HepG2 (cell line): ENCODE measurements around the gene HSP90AB1. TPM values are rescaled to one million over a fixed set of nuclear protein-coding genes. Genes with fewer than 3 reads are reported as not detected.

Experiments
- GATAD2A ChIP-seq: IDR thresholded peaks from 2 replicates; pipeline ENCODE4 v1.6.1; 2016
- MIER2 ChIP-seq: IDR thresholded peaks from 2 replicates; pipeline ENCODE4 v1.6.1; 2016; ENCODE audit warnings: missing biosample characterization, missing genetic modification reagents
- MTF2 ChIP-seq: sonication (generic); formaldehyde crosslinking; IDR thresholded peaks from 2 replicates; pipeline ENCODE4 v1.5.0; 2020; ENCODE audit warnings: missing genetic modification reagents, borderline replicate concordance
- NR2F2 ChIP-seq: IDR thresholded peaks from 2 replicates; pipeline ENCODE4 v1.6.1; 2012; ENCODE audit warnings: low read depth, inconsistent platforms, borderline replicate concordance
- RAD21 ChIP-seq: fragments of 450-650 bp; formaldehyde crosslinking; IDR thresholded peaks from 2 replicates; pipeline ENCODE4 v1.5.0; 2020; ENCODE audit warnings: mild to moderate bottlenecking
- RARA ChIP-seq: IDR thresholded peaks from 2 replicates; pipeline ENCODE4 v1.6.1; 2016; ENCODE audit warnings: missing genetic modification reagents, missing compliant biosample characterization
- SRSF4 ChIP-seq: fragments of 200-400 bp; formaldehyde crosslinking; IDR thresholded peaks from one replicate; pipeline ENCODE4 v1.6.1; 2018; ENCODE audit warnings: mild to moderate bottlenecking, low read depth, low read length, moderate library complexity; ENCODE audit not compliant: poor library complexity, severe bottlenecking
- ZFX ChIP-seq: sonication (generic); formaldehyde crosslinking; IDR thresholded peaks from 2 replicates; pipeline ENCODE4 v1.4.0; 2020; ENCODE audit warnings: mild to moderate bottlenecking, low read depth, missing genetic modification reagents, moderate library complexity
- ZNF24 ChIP-seq: fragments of 450-650 bp; IDR thresholded peaks from 2 replicates; pipeline ENCODE4 v1.6.1; 2017; ENCODE audit warnings: antibody characterized with exemption, mild to moderate bottlenecking
- ZNF614 ChIP-seq: IDR thresholded peaks from 2 replicates; pipeline ENCODE4 v1.6.1; 2018; ENCODE audit warnings: missing biosample characterization, missing genetic modification reagents, inconsistent platforms, borderline replicate concordance
- polyA plus RNA-seq, 8 experiments: library from polyadenylated mRNA; depleted of rRNA in 3 of 8; stranded (reverse) in 7 of 8; unstranded in 1 of 8; fragments of >200 nt; fragmentation: Illumina TruSeq in 4 of 8; extraction: Trizol in 4 of 8; gene quantifications; 2 replicates each; pipeline versions ENCODE4 v1.2.1 to v1.2.3, GENCODE V29; 2011 to 2016; ENCODE audit warnings: low read depth in 4 of 8, missing spikeins in 1 of 8, mixed read lengths in 1 of 8; ENCODE audit not compliant: insufficient read depth in 1 of 8
- total RNA-seq, 5 experiments: library from RNA; depleted of rRNA; stranded (reverse); fragments of >200 nt; fragmentation: Illumina TruSeq; extraction: Trizol; gene quantifications; 2 replicates each; pipeline ENCODE4 v1.2.3, GENCODE V29; 2016; ENCODE audit warnings: low read depth in 1 of 5
- TF ChIP-seq, protein P1 (sequence below): sonication (generic); formaldehyde crosslinking; IDR thresholded peaks from 2 replicates; pipeline ENCODE4 v1.4.0; 2020; ENCODE audit warnings: missing genetic modification reagents, borderline replicate concordance
- TF ChIP-seq, protein P2 (sequence below): sonication (generic); formaldehyde crosslinking; IDR thresholded peaks from 2 replicates; pipeline ENCODE4 v1.5.0; 2020; ENCODE audit warnings: mild to moderate bottlenecking, missing genetic modification reagents, moderate library complexity
- TF ChIP-seq, protein P3 (sequence below): sonication (generic); formaldehyde crosslinking; IDR thresholded peaks from 2 replicates; pipeline ENCODE4 v1.5.1; 2020; ENCODE audit warnings: missing genetic modification reagents, mild to moderate bottlenecking, borderline replicate concordance
- TF ChIP-seq, protein P4 (sequence below): sonication (generic); formaldehyde crosslinking; IDR thresholded peaks from 2 replicates; pipeline ENCODE4 v1.4.0; 2020; ENCODE audit warnings: missing genetic modification reagents
- TF ChIP-seq, protein P5 (sequence below): sonication (generic); formaldehyde crosslinking; IDR thresholded peaks from 2 replicates; pipeline ENCODE4 v1.4.0; 2020; ENCODE audit warnings: missing genetic modification reagents
- TF ChIP-seq, protein P6 (sequence below): IDR thresholded peaks from 2 replicates; pipeline ENCODE4 v1.6.1; 2018; ENCODE audit warnings: missing genetic modification reagents

The HSP90AB1 gene
- total and polyA plus RNA-seq, 2 of the 13 experiments (the other 11 are each of a cell fraction or from before 2014, with no cell fraction given): 1,325 to 1,472 TPM

DNA sequence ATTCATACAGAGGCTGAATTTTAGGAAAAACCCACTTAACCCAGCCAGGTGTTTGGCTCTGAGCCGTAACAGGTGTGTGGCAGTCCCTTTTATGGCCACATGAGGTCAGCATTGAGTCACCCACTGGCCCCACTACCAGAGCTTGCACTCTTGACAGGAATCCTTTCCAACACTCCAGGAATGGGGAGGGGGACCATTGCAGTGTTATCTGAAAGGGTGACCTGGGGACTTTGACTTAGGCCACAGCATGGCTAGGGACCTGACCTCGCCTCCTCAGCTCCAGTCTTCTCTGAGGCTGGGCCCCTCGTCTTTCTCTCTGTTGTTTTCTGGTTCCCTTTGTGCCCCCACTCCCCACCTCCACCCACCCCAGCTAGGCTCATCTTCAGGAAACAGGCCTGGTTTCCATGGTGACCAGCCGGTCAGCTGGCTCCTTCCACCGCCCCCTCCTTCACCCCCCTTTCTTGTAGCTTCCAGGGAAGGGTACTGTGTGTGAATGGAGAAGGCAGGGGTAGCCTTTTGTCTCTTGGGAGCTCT is 21.3 kb downstream of the HSP90AB1 start (continued):
- TF ChIP-seq, protein P1, sequence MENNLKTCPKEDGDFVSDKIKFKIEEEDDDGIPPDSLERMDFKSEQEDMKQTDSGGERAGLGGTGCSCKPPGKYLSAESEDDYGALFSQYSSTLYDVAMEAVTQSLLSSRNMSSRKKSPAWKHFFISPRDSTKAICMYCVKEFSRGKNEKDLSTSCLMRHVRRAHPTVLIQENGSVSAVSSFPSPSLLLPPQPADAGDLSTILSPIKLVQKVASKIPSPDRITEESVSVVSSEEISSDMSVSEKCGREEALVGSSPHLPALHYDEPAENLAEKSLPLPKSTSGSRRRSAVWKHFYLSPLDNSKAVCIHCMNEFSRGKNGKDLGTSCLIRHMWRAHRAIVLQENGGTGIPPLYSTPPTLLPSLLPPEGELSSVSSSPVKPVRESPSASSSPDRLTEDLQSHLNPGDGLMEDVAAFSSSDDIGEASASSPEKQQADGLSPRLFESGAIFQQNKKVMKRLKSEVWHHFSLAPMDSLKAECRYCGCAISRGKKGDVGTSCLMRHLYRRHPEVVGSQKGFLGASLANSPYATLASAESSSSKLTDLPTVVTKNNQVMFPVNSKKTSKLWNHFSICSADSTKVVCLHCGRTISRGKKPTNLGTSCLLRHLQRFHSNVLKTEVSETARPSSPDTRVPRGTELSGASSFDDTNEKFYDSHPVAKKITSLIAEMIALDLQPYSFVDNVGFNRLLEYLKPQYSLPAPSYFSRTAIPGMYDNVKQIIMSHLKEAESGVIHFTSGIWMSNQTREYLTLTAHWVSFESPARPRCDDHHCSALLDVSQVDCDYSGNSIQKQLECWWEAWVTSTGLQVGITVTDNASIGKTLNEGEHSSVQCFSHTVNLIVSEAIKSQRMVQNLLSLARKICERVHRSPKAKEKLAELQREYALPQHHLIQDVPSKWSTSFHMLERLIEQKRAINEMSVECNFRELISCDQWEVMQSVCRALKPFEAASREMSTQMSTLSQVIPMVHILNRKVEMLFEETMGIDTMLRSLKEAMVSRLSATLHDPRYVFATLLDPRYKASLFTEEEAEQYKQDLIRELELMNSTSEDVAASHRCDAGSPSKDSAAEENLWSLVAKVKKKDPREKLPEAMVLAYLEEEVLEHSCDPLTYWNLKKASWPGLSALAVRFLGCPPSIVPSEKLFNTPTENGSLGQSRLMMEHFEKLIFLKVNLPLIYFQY (CRISPR knock-in tag): 0 out of 2 replicates have a peak, but pooled peaks have one; percentile 46
- TF ChIP-seq RARA (CRISPR knock-in tag) (0 out of 2 replicates have a peak, but pooled peaks have one; percentile 7), GATAD2A (CRISPR knock-in tag) (peak; percentile 33; the same call in 1 of the 2 replicates), ZNF614 (peak; percentile 53; the same call in 1 of the 2 replicates), MIER2 (CRISPR knock-in tag) (peak; percentile 35; the same call in 1 of the 2 replicates), MTF2 (CRISPR knock-in tag) (0 out of 2 replicates have a peak, but pooled peaks have one; percentile 39), NR2F2 (no peak), ZNF24 (peak; percentile 33; the same call in 1 of the 2 replicates), ZFX (CRISPR knock-in tag) (peak; percentile 15; the same call in 1 of the 2 replicates), RAD21 (CRISPR knock-in tag) (peak; percentile 90), SRSF4 (no peak)
- TF ChIP-seq, protein P2, sequence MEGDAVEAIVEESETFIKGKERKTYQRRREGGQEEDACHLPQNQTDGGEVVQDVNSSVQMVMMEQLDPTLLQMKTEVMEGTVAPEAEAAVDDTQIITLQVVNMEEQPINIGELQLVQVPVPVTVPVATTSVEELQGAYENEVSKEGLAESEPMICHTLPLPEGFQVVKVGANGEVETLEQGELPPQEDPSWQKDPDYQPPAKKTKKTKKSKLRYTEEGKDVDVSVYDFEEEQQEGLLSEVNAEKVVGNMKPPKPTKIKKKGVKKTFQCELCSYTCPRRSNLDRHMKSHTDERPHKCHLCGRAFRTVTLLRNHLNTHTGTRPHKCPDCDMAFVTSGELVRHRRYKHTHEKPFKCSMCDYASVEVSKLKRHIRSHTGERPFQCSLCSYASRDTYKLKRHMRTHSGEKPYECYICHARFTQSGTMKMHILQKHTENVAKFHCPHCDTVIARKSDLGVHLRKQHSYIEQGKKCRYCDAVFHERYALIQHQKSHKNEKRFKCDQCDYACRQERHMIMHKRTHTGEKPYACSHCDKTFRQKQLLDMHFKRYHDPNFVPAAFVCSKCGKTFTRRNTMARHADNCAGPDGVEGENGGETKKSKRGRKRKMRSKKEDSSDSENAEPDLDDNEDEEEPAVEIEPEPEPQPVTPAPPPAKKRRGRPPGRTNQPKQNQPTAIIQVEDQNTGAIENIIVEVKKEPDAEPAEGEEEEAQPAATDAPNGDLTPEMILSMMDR (CRISPR knock-in tag): peak; percentile 96
- TF ChIP-seq, protein P3, sequence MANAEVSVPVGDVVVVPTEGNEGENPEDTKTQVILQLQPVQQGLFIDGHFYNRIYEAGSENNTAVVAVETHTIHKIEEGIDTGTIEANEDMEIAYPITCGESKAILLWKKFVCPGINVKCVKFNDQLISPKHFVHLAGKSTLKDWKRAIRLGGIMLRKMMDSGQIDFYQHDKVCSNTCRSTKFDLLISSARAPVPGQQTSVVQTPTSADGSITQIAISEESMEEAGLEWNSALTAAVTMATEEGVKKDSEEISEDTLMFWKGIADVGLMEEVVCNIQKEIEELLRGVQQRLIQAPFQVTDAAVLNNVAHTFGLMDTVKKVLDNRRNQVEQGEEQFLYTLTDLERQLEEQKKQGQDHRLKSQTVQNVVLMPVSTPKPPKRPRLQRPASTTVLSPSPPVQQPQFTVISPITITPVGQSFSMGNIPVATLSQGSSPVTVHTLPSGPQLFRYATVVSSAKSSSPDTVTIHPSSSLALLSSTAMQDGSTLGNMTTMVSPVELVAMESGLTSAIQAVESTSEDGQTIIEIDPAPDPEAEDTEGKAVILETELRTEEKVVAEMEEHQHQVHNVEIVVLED (CRISPR knock-in tag): no peak
- TF ChIP-seq, protein P4, sequence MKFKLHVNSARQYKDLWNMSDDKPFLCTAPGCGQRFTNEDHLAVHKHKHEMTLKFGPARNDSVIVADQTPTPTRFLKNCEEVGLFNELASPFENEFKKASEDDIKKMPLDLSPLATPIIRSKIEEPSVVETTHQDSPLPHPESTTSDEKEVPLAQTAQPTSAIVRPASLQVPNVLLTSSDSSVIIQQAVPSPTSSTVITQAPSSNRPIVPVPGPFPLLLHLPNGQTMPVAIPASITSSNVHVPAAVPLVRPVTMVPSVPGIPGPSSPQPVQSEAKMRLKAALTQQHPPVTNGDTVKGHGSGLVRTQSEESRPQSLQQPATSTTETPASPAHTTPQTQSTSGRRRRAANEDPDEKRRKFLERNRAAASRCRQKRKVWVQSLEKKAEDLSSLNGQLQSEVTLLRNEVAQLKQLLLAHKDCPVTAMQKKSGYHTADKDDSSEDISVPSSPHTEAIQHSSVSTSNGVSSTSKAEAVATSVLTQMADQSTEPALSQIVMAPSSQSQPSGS (CRISPR knock-in tag): peak; percentile 45; the same call in 1 of the 2 replicates
- TF ChIP-seq, protein P5, sequence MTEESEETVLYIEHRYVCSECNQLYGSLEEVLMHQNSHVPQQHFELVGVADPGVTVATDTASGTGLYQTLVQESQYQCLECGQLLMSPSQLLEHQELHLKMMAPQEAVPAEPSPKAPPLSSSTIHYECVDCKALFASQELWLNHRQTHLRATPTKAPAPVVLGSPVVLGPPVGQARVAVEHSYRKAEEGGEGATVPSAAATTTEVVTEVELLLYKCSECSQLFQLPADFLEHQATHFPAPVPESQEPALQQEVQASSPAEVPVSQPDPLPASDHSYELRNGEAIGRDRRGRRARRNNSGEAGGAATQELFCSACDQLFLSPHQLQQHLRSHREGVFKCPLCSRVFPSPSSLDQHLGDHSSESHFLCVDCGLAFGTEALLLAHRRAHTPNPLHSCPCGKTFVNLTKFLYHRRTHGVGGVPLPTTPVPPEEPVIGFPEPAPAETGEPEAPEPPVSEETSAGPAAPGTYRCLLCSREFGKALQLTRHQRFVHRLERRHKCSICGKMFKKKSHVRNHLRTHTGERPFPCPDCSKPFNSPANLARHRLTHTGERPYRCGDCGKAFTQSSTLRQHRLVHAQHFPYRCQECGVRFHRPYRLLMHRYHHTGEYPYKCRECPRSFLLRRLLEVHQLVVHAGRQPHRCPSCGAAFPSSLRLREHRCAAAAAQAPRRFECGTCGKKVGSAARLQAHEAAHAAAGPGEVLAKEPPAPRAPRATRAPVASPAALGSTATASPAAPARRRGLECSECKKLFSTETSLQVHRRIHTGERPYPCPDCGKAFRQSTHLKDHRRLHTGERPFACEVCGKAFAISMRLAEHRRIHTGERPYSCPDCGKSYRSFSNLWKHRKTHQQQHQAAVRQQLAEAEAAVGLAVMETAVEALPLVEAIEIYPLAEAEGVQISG (CRISPR knock-in tag): peak; percentile 60; the same call in 1 of the 2 replicates
- TF ChIP-seq, protein P6, sequence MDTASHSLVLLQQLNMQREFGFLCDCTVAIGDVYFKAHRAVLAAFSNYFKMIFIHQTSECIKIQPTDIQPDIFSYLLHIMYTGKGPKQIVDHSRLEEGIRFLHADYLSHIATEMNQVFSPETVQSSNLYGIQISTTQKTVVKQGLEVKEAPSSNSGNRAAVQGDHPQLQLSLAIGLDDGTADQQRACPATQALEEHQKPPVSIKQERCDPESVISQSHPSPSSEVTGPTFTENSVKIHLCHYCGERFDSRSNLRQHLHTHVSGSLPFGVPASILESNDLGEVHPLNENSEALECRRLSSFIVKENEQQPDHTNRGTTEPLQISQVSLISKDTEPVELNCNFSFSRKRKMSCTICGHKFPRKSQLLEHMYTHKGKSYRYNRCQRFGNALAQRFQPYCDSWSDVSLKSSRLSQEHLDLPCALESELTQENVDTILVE (CRISPR knock-in tag): peak; percentile 62; the same call in 1 of the 2 replicates
